Sciatic nerve (tissue), 2 donors: ENCODE measurements around the gene C11orf21. TPM values are rescaled to one million over a fixed set of nuclear protein-coding genes. Genes with fewer than 3 reads are reported as not detected.
"Not testable (repeated sequence)": the region's sequence is repeated elsewhere in the genome, so short reads cannot be mapped to it uniquely, and the experiment has no call there.

ENCODE experiments used
- ATAC-seq: fragments of 200-7000 bp; cut with Tn5 transposase; one replicate; pipeline ENCODE4 v1.9.1; 2020; ENCODE audit warnings: mild to moderate bottlenecking, moderate library complexity
- DNase-seq: peaks from one replicate; pipeline ENCODE4 v3.0.0-alpha.2; 2020; ENCODE audit warnings: low spot score
- intact Hi-C: fragments of 100-400 bp; cut with DNase I; formaldehyde crosslinking; loops from one replicate; pipeline ENCODE4 v1.14.2; 2022
- total RNA-seq: library from RNA; stranded (reverse); fragmentation: NEBNext Ultra II Directional; extraction: Animal tissue kit (Norgen Biotek cat#: 25700); gene quantifications from one replicate; pipeline ENCODE4 v1.2.1, GENCODE V29; 2021
- donor health status: DM: no; HTN: no; CAD: no.
- donor health status: DM: no; HTN: no; CAD: no.

C11orf21 gene
- 3.1 TPM for total RNA-seq

- ATAC-seq (no peak), DNase-seq (peak; percentile 62)
- intact Hi-C loops: loop anchor here (10.0 kb wide), 2 partner anchors 233 to 593 kb away; no protein-coding TSS in a partner anchor
Measured at GRCh38 chr11:2301631-2302305, at the start of gene C11orf21, which contains the start of gene TSPAN32. Gene C11orf21 (minus strand): TSS chr11:2301918. CDS start chr11:2301808, 110 bp downstream. Gene TSPAN32 (plus strand): TSS chr11:2302013. CDS start chr11:2302150, 137 bp downstream.

DNA sequence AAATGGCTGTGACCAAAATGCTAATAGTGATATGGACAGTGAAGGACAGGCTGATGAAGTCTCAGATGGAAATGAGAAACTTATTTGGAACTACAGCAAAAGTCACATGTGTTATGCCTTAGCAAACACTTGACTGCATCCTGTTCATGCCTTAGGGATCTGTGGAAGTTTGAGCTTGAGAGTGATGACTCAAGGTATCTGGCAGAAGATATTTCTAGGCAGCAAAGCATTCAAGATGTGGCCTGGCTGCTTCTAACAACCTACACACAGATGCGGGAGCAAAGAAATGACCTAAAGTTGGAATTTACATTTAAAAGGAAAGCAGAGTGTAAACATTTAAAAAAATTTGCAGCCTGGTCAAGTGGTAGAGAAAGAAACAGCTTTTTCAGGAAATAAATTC lies 47.3 kb upstream of the C11orf21 start:
- DNase-seq (no peak), ATAC-seq (no peak)
- intact Hi-C loops: no loop called here

- DNase-seq (no peak), ATAC-seq (no peak)
- intact Hi-C loops: no loop called here
Measured at GRCh38 chr11:2347308-2347830, 45.7 kb upstream of the C11orf21 start.

GRCh38 chr11:2346586-2347307 lies 45.0 kb upstream of the C11orf21 start:
- DNase-seq (no peak), ATAC-seq (no peak)
- intact Hi-C loops: no loop called here

GRCh38 chr11:2346014-2346413 lies 44.3 kb upstream of the C11orf21 start:
- DNase-seq (no peak), ATAC-seq (no peak)
- intact Hi-C loops: no loop called here

- DNase-seq: no peak
- intact Hi-C loops: no loop called here
- no peak for ATAC-seq
Measured at GRCh38 chr11:2345050-2345449, 43.3 kb upstream of the C11orf21 start.

GRCh38 chr11:2343502-2343901 lies 41.8 kb upstream of the C11orf21 start:
- ATAC-seq (no peak), DNase-seq (no peak)
- intact Hi-C loops: no loop called here

DNA sequence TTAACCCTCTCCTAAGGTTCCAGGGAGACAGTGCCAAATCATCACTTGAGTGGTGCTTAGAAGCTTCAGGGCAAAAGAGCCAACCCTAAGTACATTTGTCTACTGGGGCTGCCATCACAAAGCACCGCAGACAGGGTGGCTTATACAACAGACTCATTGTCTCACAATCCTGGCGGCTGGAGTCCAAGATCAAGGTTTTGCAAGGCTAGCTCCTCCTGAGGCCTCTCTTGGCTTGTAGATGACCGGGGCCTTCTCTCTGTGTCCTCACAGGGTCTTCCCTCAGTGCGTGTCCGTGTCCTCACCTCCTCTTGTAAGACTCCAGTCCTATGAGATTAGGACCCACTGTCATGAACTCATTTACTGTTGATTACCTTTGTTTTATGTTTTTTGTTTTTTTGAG lies 41.3 kb upstream of the C11orf21 start:
- intact Hi-C loops: no loop called here
- peak; percentile 91 for ATAC-seq

DNA sequence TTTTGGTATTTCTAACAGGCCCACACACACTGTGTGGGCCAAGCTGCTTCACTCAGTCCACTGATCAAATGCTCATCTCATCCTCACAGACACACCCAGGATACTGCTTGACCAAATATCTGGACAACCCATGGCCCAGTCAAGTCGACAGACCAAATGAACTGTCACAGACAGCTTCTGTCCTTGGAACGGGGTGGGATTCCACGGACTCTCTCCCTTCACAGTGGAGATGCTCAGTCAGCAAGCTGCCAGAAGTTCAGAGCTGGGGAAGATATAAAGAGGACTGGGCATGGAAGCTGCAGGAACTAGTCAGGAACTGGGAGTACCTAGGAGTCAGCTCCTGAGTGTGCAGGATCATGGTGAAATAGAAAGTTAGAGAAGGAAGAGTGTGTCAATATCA lies 40.8 kb upstream of the C11orf21 start:
- DNase-seq (no peak), ATAC-seq (no peak)
- intact Hi-C loops: no loop called here

More for the DNA sequence above, 41.3 kb upstream of the C11orf21 start:
- DNase-seq: peak; percentile 47

DNA sequence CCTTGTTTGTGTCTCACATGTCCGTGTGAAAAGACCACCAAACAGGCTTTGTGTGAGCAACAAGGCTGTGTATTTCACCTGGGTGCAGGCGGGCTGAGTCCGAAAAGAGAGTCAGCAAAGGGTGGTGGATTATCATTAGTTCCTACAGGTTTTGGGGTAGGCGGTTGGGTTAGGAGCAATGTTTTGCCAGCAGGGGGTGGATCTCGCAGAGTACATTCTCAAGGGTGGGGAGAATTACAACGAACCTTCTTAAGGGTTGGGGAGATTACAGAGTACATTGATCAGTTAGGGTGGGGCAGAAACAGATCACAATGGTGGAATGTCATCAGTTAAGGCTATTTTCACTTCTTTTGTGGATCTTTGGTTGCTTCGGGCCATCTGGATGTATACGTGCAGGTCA lies 37.0 kb upstream of the C11orf21 start:
- DNase-seq, intact Hi-C loops, ATAC-seq: not testable (repeated sequence)

- ATAC-seq, DNase-seq, intact Hi-C loops: not testable (repeated sequence)
Measured at GRCh38 chr11:2335286-2335685, 33.6 kb upstream of the C11orf21 start.

DNA sequence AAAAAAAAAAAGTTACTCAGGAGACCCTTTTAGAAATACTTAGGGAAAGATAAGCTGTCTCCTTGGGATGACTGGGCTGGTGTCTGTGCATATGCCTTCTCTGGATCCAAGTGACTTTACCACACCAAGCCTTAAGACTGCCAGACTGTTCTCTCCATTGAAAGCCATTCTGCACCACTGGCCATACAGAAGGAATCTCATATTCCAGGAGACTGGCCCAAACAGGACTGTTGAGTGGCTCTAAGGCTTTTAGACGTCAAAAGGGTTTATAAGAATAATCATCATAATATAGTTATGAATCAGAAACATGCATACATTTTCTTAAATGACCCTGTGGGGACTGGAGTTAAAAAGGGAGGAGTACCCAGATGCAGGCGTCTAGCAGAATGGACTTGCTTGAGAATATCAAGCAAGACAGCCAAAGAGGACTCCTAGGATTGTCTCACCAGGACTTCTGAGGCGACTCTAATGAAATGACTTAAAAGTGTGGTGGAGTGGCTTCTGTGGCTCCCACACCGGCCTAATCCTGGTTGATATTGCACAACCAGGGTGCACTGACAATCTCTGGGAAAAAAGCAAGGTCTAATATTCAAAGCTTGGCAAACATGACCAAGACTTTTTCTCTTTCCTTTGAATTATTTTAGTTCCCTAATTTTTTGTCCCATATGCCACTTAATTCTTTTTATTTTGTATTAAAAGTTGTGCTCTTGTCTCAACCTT lies 31.9 kb upstream of the C11orf21 start:
- ATAC-seq, intact Hi-C loops, DNase-seq: not testable (repeated sequence)

DNA sequence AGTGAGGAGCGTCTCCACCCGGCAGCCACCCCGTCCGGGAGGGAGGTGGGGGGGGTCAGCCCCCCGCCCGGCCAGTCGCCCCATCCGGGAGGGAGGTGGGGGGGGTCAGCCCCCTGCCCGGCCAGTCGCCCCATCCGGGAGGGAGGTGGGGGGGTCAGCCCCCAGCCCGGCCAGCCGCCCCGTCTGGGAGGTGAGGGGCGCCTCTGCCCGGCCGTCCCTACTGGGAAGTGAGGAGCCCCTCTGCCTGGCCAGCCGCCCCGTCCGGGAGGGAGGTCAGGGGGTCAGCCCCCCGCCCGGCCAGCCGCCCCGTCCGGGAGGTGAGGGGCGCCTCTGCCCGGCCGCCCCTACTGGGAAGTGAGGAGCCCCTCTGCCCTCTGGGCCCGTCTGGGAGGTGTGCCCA lies 30.9 kb upstream of the C11orf21 start:
- intact Hi-C loops, ATAC-seq, DNase-seq: not testable (repeated sequence)

- no peak for DNase-seq
Measured at GRCh38 chr11:2331404-2331803, 29.7 kb upstream of the C11orf21 start.

DNA sequence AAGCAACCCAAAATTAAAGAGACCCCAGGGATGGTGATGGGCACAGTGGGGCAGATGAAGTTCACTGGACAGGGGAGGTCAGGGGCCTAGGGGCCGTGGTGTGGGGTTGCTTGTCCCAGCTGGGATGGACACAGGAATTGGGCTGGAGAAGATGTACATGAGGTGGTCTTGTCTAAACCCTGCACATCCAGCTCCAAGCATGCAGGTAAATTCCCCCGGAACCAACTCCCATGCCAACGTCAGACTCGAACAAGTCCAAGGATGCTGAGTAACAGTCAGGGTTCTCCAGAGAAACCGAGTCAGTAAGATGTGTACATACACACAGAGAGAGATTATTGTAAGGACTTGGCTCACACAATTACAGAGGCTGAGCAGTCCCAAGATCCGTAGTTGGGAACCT lies 29.0 kb upstream of the C11orf21 start:
- intact Hi-C loops: no loop called here
- DNase-seq (no peak), ATAC-seq (no peak)

More at GRCh38 chr11:2331404-2331803, 29.7 kb upstream of the C11orf21 start:
- intact Hi-C loops: no loop called here
- ATAC-seq: no peak

- ATAC-seq (no peak), DNase-seq (no peak)
- intact Hi-C loops: no loop called here
Measured at GRCh38 chr11:2329551-2329950, 27.8 kb upstream of the C11orf21 start.

DNA sequence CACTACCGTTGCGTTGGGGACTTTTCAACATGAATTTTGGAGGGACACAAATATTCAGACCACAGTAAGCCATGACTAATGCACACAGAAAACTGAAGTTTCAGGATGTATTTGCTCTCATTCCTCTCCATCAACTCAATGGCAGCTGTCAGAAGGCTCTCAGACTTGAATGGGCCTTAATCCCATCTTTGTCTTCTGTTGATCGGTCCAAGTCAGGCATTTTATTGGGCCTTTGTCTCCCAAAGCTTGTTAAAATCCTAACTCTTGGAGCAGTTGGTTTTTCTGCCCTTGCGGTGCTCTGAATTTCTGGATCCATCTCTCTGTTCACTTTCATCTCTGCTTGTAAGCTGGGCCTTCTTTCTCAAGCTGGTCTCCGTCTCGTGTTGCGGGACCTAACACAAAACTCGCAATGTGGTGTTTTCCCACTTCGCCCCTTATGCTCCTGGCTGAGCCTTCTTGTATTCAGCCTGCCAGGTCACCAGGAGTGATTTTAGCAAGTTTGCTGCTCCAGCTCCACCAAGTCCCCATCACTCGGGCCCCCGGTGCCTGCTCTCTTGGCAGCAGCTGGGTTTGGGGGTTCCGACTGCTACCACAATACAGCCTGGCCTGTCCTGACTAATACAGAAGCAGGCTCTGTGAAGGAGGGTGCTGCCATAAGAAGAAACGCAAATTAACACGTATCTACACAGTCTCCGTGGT lies 27.1 kb upstream of the C11orf21 start:
- intact Hi-C loops: no loop called here
- DNase-seq (no peak), ATAC-seq (no peak)

GRCh38 chr11:2328021-2328420 lies 26.3 kb upstream of the C11orf21 start:
- intact Hi-C loops: no loop called here
- DNase-seq (no peak), ATAC-seq (no peak)

- intact Hi-C loops: no loop called here
- no peak for ATAC-seq
- DNase-seq: no peak
Measured at GRCh38 chr11:2327032-2327431, 25.3 kb upstream of the C11orf21 start.
